Thyroid gland (tissue), 4 donors: Measurements from ENCODE around the gene CLPX. TPM values are rescaled to one million over a fixed set of nuclear protein-coding genes. Genes with fewer than 3 reads are reported as not detected.

Experiments used
- DNase-seq, 2 donors: peaks; one replicate each; pipeline ENCODE4 v3.0.0-alpha.2; 2019
- H3K27ac ChIP-seq, 3 donors: fragments of 200-600 bp; sonication (generic); 1 replicate in 2 of 3; 2 replicates in 1 of 3; pipeline ENCODE4 v1.5.1; 2016 to 2019; ENCODE audit warnings: mild to moderate bottlenecking in 1 of 3, moderate library complexity in 1 of 3
- H3K27me3 ChIP-seq: fragments of 200-600 bp; sonication (generic); one replicate; pipeline ENCODE4 v1.5.1; 2019
- H3K36me3 ChIP-seq, 2 donors: fragments of 200-600 bp; sonication (generic); one replicate each; pipeline ENCODE4 v1.5.1; 2016 to 2019
- H3K4me1 ChIP-seq, 2 donors: fragments of 200-600 bp; sonication (generic); one replicate each; pipeline ENCODE4 v1.5.1; 2017 to 2019
- H3K4me3 ChIP-seq, 3 donors: fragments of 200-600 bp; sonication (generic); replicated peaks in 1 of 3; 1 replicate in 2 of 3; 2 replicates in 1 of 3; pipeline ENCODE4 v1.5.1; 2016; ENCODE audit warnings: mild to moderate bottlenecking in 1 of 3
- H3K9me3 ChIP-seq: fragments of 200-600 bp; sonication (generic); one replicate; pipeline ENCODE4 v1.5.1; 2017
- CTCF ChIP-seq, 6 experiments: fragments of 200-600 bp in 3 of 6; fragments of 450-650 bp in 3 of 6; sonication (generic) in 3 of 6; IDR thresholded peaks; one replicate each; pipeline ENCODE4 v1.5.1; 2016 to 2019; ENCODE audit warnings: antibody characterized with exemption in 6 of 6, mild to moderate bottlenecking in 2 of 6, inconsistent platforms in 1 of 6, moderate library complexity in 1 of 6
- POLR2A ChIP-seq, 2 donors: fragments of 450-650 bp; IDR thresholded peaks; one replicate each; pipeline ENCODE4 v1.6.1; 2017; ENCODE audit warnings: antibody characterized with exemption in 2 of 2, mild to moderate bottlenecking in 2 of 2, moderate library complexity in 1 of 2
- WGBS, 2 donors: methylation state at CpG; one replicate each; pipeline ENCODE4 v1.1.5; 2017; 5-methylcytosine and 5-hydroxymethylcytosine counted together
- intact Hi-C: fragments of 100-400 bp; cut with DNase I; formaldehyde crosslinking; loops from one replicate; pipeline ENCODE4 v1.15.1; 2023
- total RNA-seq, 4 donors: library from RNA; depleted of rRNA; stranded (reverse); fragments of >200 nt; gene quantifications; one replicate each; pipeline ENCODE4 v1.2.3, GENCODE V29; 2016

The CLPX gene
- total RNA-seq, 4 donors from 2014 or later = 37.9 to 57.5 (median 46.4) TPM

- intact Hi-C loops = no loop called here
- WGBS, 2 donors = 94 to 97% methylated on average over 8 of the region's 8 CpGs
- H3K27ac ChIP-seq = no peak overlapping the region
- TF ChIP-seq CTCF (IDR thresholded peaks at IDR 0.05) = no peak
- no peak for TF ChIP-seq POLR2A (IDR thresholded peaks at IDR 0.05)
- no peak overlapping the region for H3K4me3 ChIP-seq
- H3K36me3 ChIP-seq = no peaks in the 10 kb centered on the region
- no peaks in the 10 kb centered on the region for H3K27me3 ChIP-seq
- H3K9me3 ChIP-seq = no peaks in the 10 kb centered on the region
- peaks cover 0 to 10% of the 10 kb centered on the region in 2 donors for H3K4me1 ChIP-seq
- no peak for DNase-seq
Observed at GRCh38 chr15:65197337-65197645, 12.1 kb upstream of the CLPX start.

DNA sequence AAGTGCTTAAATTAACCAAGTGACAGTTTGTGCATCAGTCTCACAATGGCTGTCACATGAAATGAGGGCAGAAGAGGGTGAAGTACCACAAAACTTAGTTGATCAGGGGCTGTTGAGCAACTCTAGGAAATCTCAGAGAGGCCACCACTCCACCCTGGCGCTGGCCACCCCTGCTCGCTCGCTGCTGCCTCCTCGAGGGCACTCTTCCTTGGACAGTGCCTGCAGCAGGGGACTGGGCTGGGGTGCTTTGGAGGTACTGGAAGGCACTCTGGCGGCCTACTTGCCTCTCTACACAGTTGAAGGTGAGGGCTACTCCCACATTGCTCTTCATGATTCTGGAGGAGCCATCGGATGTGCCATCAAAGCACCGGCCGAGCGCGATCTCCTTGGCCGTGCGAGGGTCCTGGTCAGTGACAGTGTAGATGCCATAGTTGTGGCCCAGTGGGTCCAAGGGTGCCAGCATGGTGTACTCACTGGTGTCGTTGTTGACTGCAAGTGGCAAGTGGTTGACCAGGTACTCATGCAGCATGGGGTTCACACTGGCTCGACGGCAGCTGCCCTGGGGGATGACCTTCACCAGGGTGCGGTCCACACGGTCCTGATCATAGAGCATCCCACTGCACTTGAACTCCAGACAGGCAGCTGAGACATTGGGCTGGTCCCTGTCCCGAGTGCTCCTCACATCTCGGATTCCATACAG is 11.6 kb upstream of the CLPX start:
- TF ChIP-seq POLR2A (IDR thresholded peaks at IDR 0.05) (no peak), CTCF (IDR thresholded peaks at IDR 0.05) (no peak)
- no peaks in the 10 kb centered on the region for H3K36me3 ChIP-seq
- H3K4me3 ChIP-seq = no peak overlapping the region
- H3K27me3 ChIP-seq = no peaks in the 10 kb centered on the region
- H3K27ac ChIP-seq = no peak overlapping the region
- intact Hi-C loops = no loop called here
- 92 to 96% methylated on average over 15 to 16 of the region's 19 CpGs for WGBS, 2 donors
- H3K4me1 ChIP-seq = peaks cover 0 to 10% of the 10 kb centered on the region in 2 donors
- no peak for DNase-seq
- no peaks in the 10 kb centered on the region for H3K9me3 ChIP-seq

- intact Hi-C loops = no loop called here
- H3K9me3 ChIP-seq = no peaks in the 10 kb centered on the region
- 64 to 71% methylated on average over 5 of the region's 5 CpGs for WGBS, 2 donors
Observed at GRCh38 chr15:65195548-65195923, 10.4 kb upstream of the CLPX start.

GRCh38 chr15:65194826-65195547 is 9.8 kb upstream of the CLPX start:
- DNase-seq = peak; percentile 76 to 78
- Histone ChIP-seq H3K4me1 (peaks cover 0 to 10% of the 10 kb centered on the region in 2 donors), H3K27me3 (no peaks in the 10 kb centered on the region), H3K27ac (peak overlapping the region in 1 of 3 donors; percentile 31), H3K9me3 (no peaks in the 10 kb centered on the region), H3K36me3 (no peaks in the 10 kb centered on the region), H3K4me3 (no peak overlapping the region)
- WGBS, 2 donors = 42 to 43% methylated on average over 6 of the region's 7 CpGs
- no peak for TF ChIP-seq CTCF (IDR thresholded peaks at IDR 0.05)
- no peak for TF ChIP-seq POLR2A (IDR thresholded peaks at IDR 0.05)
- intact Hi-C loops = loop anchor here (5.0 kb wide), 1 partner anchor 72 kb away; no protein-coding TSS in a partner anchor

More at GRCh38 chr15:65195548-65195923, 10.4 kb upstream of the CLPX start:
- peak overlapping the region in 1 of 3 donors; percentile 31 for H3K27ac ChIP-seq
- no peaks in the 10 kb centered on the region for H3K27me3 ChIP-seq
- DNase-seq = no peak
- H3K4me3 ChIP-seq = no peak overlapping the region
- TF ChIP-seq CTCF (IDR thresholded peaks at IDR 0.05) = no peak
- no peak for TF ChIP-seq POLR2A (IDR thresholded peaks at IDR 0.05)
- H3K36me3 ChIP-seq = no peaks in the 10 kb centered on the region
- H3K4me1 ChIP-seq = peaks cover 0 to 10% of the 10 kb centered on the region in 2 donors

DNA sequence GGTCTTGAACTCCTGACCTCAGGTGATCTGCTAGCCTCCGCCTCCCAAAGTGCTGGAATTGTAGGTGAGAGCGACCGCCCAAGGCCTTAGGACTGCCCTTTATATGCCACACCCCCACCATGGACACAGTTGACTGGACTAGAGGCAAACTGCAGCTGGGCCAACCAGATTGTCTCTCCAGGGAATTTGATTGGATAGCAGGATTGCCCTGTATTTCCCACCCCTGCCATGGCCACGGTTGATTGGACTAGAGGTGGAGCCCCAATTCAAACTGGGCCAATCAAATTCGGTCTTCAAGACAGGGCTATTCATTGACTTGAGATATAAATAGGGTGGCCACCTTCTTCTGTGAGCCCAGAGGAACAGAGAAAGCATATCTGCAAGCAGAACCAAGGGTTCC is 6.9 kb upstream of the CLPX start:
- no peak for DNase-seq
- Histone ChIP-seq H3K4me1 (peaks cover 0 to 10% of the 10 kb centered on the region in 2 donors), H3K27ac (no peak overlapping the region), H3K4me3 (no peak overlapping the region), H3K27me3 (no peaks in the 10 kb centered on the region), H3K9me3 (no peaks in the 10 kb centered on the region), H3K36me3 (no peaks in the 10 kb centered on the region)
- WGBS, 2 donors = 86 to 91% methylated on average over 5 of the region's 5 CpGs
- TF ChIP-seq POLR2A (IDR thresholded peaks at IDR 0.05) (no peak), CTCF (IDR thresholded peaks at IDR 0.05) (no peak)
- intact Hi-C loops = loop anchor here (5.0 kb wide), 1 partner anchor 75 kb away; no protein-coding TSS in a partner anchor
